Measurements from ENCODE around the gene HTRA2. TPM values are rescaled to one million over a fixed set of nuclear protein-coding genes. Genes with fewer than 3 reads are reported as not detected.

HTRA2 gene
- total RNA-seq, 6 donors from 2014 or later: 11.8 to 36.9 (median 27.2) TPM

- no peak overlapping the region for H3K27ac ChIP-seq
- WGBS, 2 donors: 84 to 85% methylated on average over 18 of the region's 18 CpGs
- peaks cover 47 to 78% (median 61%) of the 10 kb centered on the region in 4 donors for H3K4me1 ChIP-seq
- no peaks in the 10 kb centered on the region for H3K9me3 ChIP-seq
- ATAC-seq (ENCODE audit: low FRiP score in 2 of 2): no peak
- peak overlapping the region in 1 of 4 donors; percentile 74 for H3K4me3 ChIP-seq
- peak in 1 of 2 donors; percentile 46 for DNase-seq
- TF ChIP-seq POLR2A (IDR thresholded peaks at IDR 0.05) (no peak), EP300 (IDR thresholded peaks at IDR 0.05) (no peak), POLR2AphosphoS5 (IDR thresholded peaks at IDR 0.05) (no peak), CTCF (IDR thresholded peaks at IDR 0.05) (no peak)
- H3K36me3 ChIP-seq: peaks cover 0 to 22% (median 6%) of the 10 kb centered on the region in 4 donors
- peaks cover 0 to 38% (median 4%) of the 10 kb centered on the region in 4 donors for H3K27me3 ChIP-seq
These were observed 28.2 kb upstream of the HTRA2 start for GRCh38 chr2:74501335-74502071.

GRCh38 chr2:74502147-74502719 lies 27.5 kb upstream of the HTRA2 start:
- TF ChIP-seq POLR2AphosphoS5 (IDR thresholded peaks at IDR 0.05) (no peak), POLR2A (IDR thresholded peaks at IDR 0.05) (no peak), EP300 (IDR thresholded peaks at IDR 0.05) (no peak), CTCF (IDR thresholded peaks at IDR 0.05) (no peak)
- ATAC-seq (ENCODE audit: low FRiP score in 2 of 2): peak in 1 of 2 donors; percentile 17
- peak overlapping the region; percentile 54 to 76 (median 66) for H3K4me3 ChIP-seq
- WGBS, 2 donors: 17 to 20% methylated on average over 27 to 31 of the region's 32 CpGs
- no peaks in the 10 kb centered on the region for H3K9me3 ChIP-seq
- peaks cover 0 to 22% (median 6%) of the 10 kb centered on the region in 4 donors for H3K36me3 ChIP-seq
- H3K4me1 ChIP-seq: peaks cover 51 to 83% (median 65%) of the 10 kb centered on the region in 4 donors
- peaks cover 0 to 38% (median 4%) of the 10 kb centered on the region in 4 donors for H3K27me3 ChIP-seq
- DNase-seq: peak in 1 of 2 donors; percentile 79
- H3K27ac ChIP-seq: peak overlapping the region; percentile 64 to 90 (median 82)

DNA sequence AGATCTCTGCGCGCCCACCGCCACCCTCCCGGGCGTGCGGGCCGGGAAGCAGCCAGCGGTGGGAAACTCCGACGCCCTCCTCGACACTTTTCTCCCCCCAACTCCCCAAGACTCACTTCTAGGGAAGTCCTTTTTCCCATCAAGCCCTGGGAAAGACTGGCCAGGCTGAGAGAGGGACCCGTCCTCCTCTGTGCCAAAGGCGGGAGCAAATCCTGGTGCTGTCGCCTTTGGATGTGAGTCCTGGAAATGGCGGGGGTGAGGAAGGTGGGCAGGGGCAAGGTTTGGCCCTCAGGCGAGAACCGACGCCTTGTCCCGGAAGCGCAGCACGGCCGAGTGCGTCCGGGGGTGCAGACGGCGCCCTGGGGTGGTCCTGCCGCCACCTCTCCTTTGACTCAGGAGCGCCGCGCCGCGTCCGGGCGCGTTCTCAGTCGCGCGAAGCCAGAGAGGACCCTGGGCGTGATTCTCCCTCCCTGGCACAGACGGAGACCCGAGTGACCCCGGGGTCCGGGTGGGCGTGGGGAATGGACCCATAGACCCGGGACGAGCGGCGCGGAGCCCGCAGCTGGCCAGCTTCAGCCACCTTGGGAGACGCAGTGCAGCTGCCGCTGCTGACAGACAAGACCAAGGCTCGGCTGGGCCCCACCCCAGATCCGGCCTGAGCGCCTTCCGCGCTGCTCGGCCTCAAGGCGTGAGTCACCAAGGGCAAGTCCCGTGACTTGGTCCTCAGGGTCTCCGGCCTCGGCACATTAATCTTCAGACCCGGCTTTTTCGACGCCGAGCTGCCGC lies 26.8 kb upstream of the HTRA2 start:
- Histone ChIP-seq H3K27ac (peak overlapping the region; percentile 64 to 90 (median 82)), H3K4me1 (peaks cover 47 to 78% (median 60%) of the 10 kb centered on the region in 4 donors), H3K36me3 (peaks cover 0 to 22% (median 6%) of the 10 kb centered on the region in 4 donors), H3K27me3 (peaks cover 0 to 33% (median 4%) of the 10 kb centered on the region in 4 donors), H3K4me3 (peak overlapping the region; percentile 54 to 76 (median 66)), H3K9me3 (no peaks in the 10 kb centered on the region)
- ATAC-seq (ENCODE audit: low FRiP score in 2 of 2) (peak; percentile 74 to 87), DNase-seq (peak; percentile 93)
- TF ChIP-seq POLR2A (IDR thresholded peaks at IDR 0.05) (peak in 3 of 4 donors; percentile 72 to 81 (median 74)), POLR2AphosphoS5 (IDR thresholded peaks at IDR 0.05) (peak; percentile 45 to 86), CTCF (IDR thresholded peaks at IDR 0.05) (peak in 3 of 6 experiments; percentile 12 to 33 (median 19)), EP300 (IDR thresholded peaks at IDR 0.05) (no peak)
- WGBS, 2 donors: 0 to 1% methylated on average over 22 to 39 of the region's 67 CpGs

DNA sequence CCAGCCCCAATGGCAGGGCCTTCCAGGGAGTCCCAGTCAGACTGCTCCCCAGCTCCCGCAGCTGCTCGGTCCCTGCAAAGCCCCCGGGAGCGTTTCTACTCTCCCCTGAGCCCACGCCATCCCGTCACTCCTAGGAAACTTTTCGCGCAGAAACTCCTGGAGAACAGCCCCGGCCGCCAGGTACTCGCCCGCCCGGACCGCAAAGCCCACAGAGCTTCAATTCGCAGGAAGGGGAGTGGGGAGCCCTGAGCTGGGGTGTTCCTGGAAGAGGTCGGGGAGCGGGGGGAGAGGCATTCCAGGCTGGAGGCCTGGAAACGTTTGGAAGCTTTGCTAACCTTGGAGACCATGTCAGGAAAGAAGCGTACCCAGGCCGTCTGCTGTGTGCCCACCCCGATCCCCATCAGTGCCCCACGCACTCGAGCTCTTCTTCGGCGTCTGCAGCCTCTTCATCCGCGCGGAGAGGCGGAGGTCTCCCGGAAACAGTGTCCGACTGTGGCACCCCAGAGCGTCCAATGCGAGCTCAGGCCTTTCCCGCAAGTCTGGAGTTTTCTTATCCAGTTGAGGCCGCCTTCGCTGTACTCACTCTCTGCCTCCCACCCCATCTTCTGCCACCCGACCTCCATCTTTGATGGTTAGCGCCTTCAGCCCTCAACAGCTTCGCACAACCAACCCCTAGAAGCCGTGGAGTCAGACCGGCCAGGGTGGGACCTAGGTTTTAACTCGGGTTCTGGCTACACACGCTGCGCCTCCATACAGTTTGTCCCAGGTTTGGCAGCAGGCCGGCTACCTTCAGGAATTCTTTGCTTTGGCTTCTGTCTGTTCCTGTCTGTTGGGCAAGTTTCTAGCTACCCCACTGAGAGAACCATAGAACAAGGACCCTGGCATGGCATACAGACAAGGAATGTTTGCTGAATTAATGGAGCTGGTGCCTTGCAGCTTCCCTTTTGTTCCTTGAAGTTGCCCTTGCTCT lies 25.9 kb upstream of the HTRA2 start:
- peak in 1 of 2 donors; percentile 51 for DNase-seq
- Histone ChIP-seq H3K27ac (peak overlapping the region; percentile 64 to 90 (median 82)), H3K4me3 (peak overlapping the region; percentile 18 to 74 (median 56)), H3K36me3 (peaks cover 0 to 22% (median 6%) of the 10 kb centered on the region in 4 donors), H3K9me3 (no peaks in the 10 kb centered on the region), H3K27me3 (peaks cover 0 to 25% (median 4%) of the 10 kb centered on the region in 4 donors), H3K4me1 (peaks cover 43 to 75% (median 58%) of the 10 kb centered on the region in 4 donors)
- no peak for ATAC-seq (ENCODE audit: low FRiP score in 2 of 2)
- no peak for TF ChIP-seq POLR2AphosphoS5 (IDR thresholded peaks at IDR 0.05)
- no peak for TF ChIP-seq POLR2A (IDR thresholded peaks at IDR 0.05)
- TF ChIP-seq CTCF (IDR thresholded peaks at IDR 0.05): no peak
- WGBS, 2 donors: 57 to 76% methylated on average over 25 to 45 of the region's 45 CpGs
